ENCODE results near the gene ELF3.
"Not testable (repeated sequence)": the region's sequence is repeated elsewhere in the genome, so short reads cannot be mapped to it uniquely, and the experiment has no call there.

ELF3 gene

GRCh38 chr1:202010180-202011015, at the start of gene ELF3:
Gene ELF3 (plus strand): TSS chr1:202010587. CDS start chr1:202011137, 550 bp downstream.
- DNase-seq (ENCODE audit: low spot score), result no peak

GRCh38 chr1:201962382-201962781, 48.0 kb upstream of the ELF3 start:
- not testable (repeated sequence) for DNase-seq (ENCODE audit: low spot score)

GRCh38 chr1:201964261-201964660, 46.1 kb upstream of the ELF3 start:
- DNase-seq (ENCODE audit: low spot score), result peak; percentile 21

- DNase-seq (ENCODE audit: low spot score), result no peak
Measured at GRCh38 chr1:201966171-201966570, 44.2 kb upstream of the ELF3 start.

GRCh38 chr1:201968202-201968925, 42.0 kb upstream of the ELF3 start:
- no peak for DNase-seq (ENCODE audit: low spot score)

- DNase-seq (ENCODE audit: low spot score), result no peak
Measured at GRCh38 chr1:201970334-201971159, 39.8 kb upstream of the ELF3 start.

GRCh38 chr1:201982082-201982622, 28.2 kb upstream of the ELF3 start:
- peak; percentile 92 for DNase-seq (ENCODE audit: low spot score)

GRCh38 chr1:201982623-201983379, 27.6 kb upstream of the ELF3 start, which contains the start of gene RNPEP:
Gene RNPEP (plus strand): TSS chr1:201982648. CDS start chr1:201982667, 19 bp downstream.
- DNase-seq (ENCODE audit: low spot score), result peak; percentile 91

- DNase-seq (ENCODE audit: low spot score), result no peak
Measured at GRCh38 chr1:201983380-201983805, 27.0 kb upstream of the ELF3 start.

- DNase-seq (ENCODE audit: low spot score), result no peak
Measured at GRCh38 chr1:201984446-201984845, 25.9 kb upstream of the ELF3 start.

GRCh38 chr1:201985355-201985754, 25.0 kb upstream of the ELF3 start:
- DNase-seq (ENCODE audit: low spot score), result no peak

GRCh38 chr1:201988601-201989000, 21.8 kb upstream of the ELF3 start:
- DNase-seq (ENCODE audit: low spot score), result no peak

GRCh38 chr1:201989354-201990128, 20.8 kb upstream of the ELF3 start:
- DNase-seq (ENCODE audit: low spot score), result no peak

- DNase-seq (ENCODE audit: low spot score), result no peak
Measured at GRCh38 chr1:201990427-201990826, 20.0 kb upstream of the ELF3 start.

GRCh38 chr1:201999625-202000238, 10.7 kb upstream of the ELF3 start:
- peak; percentile 68 for DNase-seq (ENCODE audit: low spot score)

- DNase-seq (ENCODE audit: low spot score), result no peak
Measured at GRCh38 chr1:202002507-202002906, 7.9 kb upstream of the ELF3 start.

- DNase-seq (ENCODE audit: low spot score), result no peak
Measured at GRCh38 chr1:202004711-202005110, 5.7 kb upstream of the ELF3 start.

- DNase-seq (ENCODE audit: low spot score), result peak; percentile 58
Measured at GRCh38 chr1:202005958-202006357, 4.4 kb upstream of the ELF3 start.

GRCh38 chr1:202007304-202007703, 3.1 kb upstream of the ELF3 start:
- no peak for DNase-seq (ENCODE audit: low spot score)

Measured in AG08395 (cell line).